GM21737 (cell line): ENCODE data around the gene POLD3.

Experiments used
- ATAC-seq: cut with Tn5 transposase; IDR thresholded peaks from one replicate; pipeline ENCODE4 v1.9.1; 2021; ENCODE audit warnings: mild to moderate bottlenecking, moderate library complexity; ENCODE audit not compliant: unreplicated experiment

The POLD3 gene

DNA sequence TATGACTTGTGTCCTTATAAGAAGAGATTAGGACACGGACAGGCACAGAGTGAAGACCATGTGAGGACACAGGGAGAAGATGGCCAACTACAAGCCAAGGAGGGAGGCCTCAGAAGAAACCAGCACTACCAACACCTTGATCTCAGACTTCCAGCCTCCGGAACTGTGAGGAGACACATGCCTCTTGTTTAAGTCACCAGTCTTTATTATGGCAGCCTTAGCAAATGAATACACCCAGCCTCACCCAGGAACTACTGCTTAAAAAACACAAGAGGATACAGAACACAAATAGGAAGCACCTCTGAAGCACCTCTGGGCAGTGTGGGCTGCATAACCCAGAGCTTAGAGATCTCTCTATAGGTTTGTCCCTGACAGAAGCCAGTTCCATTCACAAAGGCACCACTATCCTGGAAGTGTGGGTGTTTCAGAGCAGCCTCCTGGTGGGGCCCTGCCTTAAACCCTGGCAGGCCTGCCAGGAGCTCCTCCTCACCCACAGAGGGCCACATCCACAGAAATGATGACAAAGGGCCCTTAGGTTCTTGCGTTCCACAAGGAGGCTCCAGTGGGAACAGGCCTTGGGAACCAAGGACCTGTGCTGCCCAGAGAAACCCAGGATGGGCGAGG, 80.1 kb downstream of the POLD3 start:
- no peak for ATAC-seq

DNA sequence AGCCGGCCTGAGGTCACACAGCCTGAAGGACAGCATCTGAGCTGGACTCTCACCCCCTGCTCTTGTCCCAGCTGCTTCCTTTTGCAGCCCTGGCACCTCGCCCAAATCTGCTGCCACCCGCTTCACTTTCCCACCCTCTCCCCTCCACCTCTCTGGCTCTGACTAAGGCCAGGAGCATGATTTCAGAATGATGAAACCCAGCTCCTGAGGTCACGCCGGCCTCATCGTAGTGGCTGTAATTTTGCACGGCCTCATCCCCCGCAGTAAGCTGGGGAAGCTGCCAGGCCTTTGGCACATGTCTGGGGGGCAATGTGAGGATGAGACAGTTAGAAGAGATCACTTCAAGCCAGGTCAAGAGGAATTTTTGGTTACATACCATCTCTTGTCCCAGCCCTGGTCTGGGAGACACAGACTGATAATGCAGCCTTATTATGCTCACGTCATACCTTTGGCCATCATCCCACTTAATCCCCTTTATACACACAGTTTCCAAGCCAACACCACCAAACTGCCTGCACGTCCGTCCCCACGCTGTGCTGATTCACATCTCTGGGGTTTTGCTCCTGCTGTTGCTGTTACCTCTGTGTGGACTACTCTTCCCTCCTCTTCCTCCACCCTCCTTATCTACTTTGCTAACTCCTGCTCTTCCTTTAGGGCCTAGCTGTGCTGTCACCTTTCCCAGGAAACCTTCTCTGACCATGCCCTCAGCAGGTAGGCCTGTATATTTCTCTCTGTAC, 80.7 kb downstream of the POLD3 start:
- ATAC-seq = no peak

DNA sequence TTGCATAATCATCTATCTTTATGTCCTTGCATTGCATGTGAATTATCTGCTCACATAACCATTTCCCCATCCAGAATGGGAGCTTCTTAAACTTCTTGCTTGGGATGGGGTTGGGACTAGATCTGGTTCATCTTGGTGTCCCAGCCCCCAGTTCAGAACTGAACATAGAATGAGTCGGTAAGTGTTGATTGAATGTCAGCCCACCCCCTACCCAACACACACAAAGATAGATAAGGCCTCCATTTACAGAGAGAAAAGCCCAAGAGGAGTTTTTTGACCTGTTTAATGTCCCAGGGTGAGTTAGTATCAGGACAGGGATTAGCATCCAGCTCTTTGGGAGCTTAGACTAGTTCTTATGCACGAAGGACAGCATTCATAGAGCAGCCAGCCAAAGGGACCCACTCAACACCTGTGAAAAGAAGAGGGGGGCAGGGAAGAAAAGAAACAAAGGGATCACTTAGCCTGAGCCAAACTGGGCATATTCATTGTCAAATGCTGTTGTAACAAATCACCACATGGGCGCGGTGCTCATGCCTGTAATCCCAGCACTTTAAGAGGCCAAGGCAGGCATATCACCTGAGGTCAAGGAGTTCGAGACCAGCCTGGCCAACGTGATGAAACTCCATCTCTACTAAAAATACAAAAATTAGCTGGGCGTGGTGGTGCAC, 81.4 kb downstream of the POLD3 start:
- ATAC-seq = no peak

DNA sequence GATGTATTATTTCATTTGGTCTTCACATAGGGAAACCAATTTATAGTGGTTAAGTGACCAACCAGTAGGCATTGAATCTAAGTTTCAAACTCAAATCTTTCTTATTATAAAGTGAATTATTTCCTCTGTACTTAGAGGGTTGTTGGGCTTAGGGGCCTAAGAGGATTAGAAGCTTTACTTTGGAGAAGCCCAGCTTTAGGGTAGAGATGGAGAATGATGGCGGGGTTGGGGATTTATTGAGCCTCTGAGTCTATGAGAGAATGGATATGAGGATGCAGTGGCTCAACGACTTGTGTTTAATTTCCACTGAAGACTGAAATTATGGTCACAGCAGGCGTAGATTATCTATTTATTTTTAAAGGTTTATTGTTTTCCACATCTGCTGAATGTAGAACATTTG, 83.4 kb downstream of the POLD3 start:
- ATAC-seq = no peak

DNA sequence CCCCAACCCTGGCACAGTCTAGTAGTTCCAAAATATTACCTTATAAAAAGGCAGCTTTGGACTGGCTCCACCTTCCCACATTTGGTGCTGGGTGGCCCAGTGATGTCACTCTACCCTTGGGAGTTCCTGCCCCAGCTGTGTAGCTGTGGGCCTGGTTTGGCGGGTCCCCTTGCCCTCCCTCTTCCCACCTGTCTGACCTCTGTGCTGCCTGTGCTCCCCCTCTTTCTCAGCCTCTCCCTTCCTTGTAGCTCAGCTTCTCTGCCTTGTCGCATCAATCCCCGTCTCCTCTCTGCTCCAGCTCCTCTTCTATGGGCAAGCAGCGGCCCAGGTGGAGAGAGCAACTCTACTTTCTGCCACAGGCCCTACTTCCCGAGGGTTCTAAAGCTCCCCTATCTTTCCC, 84.2 kb downstream of the POLD3 start:
- no peak for ATAC-seq

DNA sequence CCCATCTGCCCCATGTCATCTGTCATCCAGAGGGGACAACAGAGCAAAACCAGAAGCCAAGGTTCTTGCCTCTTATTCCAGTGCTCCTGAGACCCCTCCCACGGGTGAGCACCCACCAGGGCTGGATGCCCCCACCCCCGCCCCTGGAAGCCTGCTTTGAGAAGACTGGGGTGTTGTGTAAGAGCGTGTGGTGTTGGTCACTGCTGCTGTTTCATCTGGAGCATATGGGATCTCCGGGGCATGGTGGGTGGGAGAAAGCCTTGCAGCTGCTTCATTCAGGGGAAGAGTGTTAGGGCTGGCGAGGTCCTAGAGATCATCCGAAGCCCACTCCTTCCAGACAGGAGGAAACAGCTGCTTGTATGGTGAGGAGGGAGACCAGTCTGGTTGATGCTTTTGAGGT, 84.7 kb downstream of the POLD3 start:
- no peak for ATAC-seq

DNA sequence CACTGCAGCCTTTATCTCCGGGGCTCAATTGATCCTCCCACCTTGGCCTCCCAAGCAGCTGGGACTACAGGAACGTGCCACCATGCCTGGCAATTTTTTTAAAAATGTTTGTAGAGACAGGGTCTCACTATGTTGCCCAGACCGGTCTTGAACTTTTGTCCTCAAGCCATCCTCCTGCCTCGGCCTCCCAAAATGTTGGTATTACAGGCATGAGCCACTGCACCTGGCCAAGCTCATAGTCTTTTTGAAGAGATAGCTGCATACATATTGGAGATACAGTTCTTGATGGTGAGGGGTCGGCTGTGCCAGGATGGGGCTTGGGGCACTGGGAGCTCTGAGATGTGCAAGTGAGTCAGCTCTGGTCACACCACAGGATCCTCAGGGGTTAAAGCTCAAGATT, 85.7 kb downstream of the POLD3 start:
- no peak for ATAC-seq

DNA sequence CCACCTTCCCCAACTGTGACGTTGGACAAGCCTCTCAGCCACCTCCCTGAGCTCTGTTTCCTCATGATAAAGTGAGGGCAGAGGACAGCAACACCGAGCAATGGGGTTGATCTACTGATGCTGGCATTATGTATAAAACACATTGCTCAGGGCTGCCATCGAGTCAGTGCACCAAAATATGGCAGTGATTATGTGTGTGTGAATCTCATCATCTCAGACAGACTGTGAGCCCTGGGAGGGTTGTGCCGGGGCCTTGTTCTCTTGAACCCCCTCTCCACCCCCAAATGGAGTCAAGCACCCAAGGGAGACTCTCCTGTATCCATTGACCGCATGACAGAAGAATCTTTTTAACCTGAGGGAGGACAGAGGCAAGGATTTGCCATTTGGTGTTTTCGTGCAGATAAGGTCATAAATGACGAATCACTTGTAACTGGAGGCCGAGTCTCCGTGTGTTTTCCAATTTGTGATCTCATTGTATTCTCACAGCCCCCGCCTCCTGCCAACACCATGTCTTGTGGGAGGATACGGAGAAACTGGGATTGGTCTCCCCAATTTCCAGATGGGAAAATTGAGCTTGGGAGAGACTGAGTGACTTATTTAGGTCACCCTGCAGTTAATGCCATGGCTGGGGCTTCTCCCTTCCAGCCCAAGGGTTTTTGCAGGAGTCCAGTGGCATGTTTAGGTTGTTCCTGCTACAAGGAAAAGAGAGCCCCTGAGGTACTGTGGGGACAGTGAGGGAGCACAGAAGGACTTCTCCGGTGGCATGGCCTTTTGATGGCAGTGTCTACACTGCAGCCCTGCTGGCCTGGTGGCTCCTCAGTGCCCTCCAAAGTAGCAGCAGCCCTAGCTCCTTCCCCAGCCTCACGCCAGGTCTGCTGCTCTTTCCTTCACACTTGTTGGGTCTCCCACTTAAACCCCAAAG, 86.5 kb downstream of the POLD3 start:
- ATAC-seq = no peak

DNA sequence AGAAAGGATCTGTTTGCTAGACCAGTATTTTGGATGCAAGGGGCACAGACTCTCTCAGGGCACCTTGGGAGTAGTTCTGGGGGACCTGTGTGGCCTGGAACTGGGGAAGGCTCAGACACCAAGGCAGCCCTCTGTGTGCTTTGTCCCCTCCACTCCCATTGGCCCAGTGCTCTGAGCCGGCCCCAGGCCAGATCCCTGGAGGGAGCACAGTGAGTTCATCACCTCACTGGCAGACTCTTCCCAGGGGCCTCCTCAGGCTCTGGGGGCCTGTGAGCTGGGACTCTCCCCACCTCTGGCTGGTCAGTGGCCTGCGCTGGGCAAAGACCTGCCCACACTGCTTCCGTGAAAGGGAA, 87.1 kb downstream of the POLD3 start:
- ATAC-seq = no peak

DNA sequence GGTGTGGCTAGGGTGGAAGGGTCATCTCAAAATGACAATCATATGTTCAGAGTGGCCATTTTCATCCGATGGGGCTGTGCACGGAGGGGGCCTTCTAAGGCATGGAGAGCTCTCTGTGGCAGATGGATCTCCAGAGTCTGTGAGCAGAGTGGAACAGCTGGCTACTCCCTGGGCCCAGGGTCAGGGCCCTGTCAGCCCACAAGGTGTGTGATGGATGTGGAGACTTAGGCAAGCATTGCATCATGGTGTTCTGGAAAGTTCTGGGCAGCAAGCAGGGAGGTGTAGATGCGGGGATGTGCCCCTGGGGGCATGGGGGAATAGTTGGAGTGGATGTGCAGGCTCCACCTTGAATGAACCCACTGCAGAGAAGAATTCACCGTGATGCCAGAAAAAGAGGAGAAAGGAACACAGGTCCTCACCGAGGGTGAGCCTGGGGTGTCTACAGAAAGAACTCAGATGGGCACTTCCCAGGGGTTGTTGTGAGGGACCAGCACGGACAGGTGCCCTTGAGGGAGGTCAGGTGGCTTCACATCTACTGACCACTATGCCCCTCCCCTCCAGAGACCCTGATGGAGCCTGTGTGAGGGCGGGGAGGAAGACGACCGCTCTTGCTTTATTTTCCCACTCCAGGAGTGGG, 87.8 kb downstream of the POLD3 start:
- no peak for ATAC-seq

DNA sequence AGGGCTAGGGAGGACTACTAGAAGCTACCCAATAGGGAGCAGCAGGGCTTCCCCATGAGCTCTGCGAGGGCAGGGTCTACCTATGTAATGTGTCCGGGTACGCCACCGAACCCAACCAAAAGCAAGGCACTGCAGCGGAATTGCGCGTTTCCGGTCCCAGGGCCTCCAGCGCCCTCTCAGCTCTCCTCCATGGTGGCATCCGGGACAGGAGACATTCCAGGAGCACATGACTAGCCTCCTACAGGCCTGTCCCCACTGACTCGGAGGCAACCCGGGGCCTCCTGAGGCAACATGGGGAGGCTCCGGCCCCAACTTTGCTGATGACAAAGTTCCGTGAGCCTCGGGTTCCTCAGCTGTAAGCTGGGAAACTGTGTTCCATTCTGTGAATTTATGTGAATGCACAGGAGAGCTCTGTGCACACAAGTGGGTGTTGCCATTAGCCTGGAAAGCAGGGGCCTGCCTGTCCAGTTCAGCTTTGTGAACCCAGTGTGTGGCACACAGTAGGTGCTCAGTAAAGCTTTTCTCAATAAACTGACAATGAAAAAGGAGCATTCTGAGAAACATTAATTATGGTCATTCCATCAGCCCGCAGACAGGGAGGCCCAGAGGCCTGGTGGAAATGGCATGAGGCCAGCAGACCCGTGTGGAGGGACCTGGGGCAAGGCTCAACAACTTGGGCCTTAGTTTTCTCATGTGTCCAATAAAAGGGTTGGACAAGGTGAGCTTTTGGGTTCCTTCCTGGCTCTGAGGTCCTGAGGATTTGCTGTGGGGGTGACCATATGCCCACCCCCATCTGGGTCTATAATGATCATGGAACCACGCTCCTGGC, 88.5 kb downstream of the POLD3 start:
- ATAC-seq = no peak

DNA sequence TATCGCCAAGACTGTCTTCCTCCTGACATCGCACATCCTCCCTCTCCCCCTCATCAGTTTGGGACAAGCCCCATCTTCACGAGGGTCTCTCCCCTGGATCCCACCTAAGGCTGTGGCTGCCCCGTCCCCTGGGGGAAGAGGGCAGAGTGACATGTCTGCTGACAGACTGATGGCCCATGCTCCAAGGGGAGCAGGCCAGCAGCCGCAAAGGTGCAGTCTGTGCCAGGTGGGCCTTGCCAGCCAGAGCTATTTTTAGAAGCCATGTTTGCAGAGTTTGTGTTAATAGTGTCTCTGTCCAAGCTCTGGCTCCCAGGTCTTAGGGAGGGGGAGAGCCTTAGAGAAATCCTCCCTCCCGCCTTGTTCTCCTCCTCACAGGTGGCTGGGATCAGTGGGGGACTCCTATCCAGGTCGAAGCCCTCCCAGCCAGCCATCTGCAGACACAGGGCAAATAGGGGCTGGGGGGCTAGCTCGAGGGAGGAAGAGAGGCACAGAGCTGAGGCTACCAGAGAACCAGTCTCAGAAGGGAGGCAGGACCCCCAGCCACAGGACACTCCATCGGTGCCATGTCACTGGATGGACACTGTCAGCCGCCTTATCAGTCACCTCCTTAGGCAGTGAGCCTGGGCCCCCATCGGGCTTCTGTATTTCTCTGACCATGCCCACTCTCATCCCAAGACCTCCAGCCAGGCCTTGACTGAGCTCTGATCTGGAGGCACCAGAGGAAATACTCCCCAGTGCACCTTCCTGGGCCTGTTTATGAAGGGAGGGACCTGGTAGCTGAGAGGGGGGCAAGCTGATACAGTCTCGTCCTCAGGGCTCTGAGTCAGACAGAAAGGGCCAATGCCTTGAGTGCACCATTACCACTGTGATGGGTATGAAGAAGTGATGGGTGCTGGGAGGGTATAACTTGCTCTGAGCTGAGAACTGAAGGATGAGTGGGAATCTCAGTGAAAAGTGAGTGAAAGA, 89.6 kb downstream of the POLD3 start:
- ATAC-seq = no peak

DNA sequence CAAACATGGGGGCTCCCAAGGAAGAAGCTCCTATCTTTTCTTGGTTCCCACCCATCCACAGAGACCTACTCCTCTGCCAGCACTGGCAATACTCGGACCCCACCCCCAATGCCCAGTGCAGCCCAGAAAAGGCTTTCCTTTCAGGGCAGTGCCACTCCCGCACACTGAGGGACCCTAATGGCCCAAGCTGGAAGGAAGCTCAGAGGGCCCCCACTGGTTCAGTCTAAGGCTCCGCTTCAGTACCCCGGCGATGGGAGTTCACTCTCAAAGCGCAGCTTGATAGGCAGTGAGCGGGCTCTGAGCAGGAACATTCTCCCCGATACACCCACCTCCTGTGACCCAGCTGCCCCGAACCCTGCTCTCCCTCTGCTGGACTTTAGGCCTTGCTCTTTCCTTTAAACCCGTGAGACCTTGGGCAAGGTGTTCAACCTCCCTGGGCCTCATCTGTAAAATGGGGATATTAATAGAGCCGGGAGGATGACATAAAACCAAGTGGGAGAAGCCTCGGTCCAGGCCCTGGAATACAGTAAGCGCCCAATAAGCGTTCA, 90.4 kb downstream of the POLD3 start:
- no peak for ATAC-seq

DNA sequence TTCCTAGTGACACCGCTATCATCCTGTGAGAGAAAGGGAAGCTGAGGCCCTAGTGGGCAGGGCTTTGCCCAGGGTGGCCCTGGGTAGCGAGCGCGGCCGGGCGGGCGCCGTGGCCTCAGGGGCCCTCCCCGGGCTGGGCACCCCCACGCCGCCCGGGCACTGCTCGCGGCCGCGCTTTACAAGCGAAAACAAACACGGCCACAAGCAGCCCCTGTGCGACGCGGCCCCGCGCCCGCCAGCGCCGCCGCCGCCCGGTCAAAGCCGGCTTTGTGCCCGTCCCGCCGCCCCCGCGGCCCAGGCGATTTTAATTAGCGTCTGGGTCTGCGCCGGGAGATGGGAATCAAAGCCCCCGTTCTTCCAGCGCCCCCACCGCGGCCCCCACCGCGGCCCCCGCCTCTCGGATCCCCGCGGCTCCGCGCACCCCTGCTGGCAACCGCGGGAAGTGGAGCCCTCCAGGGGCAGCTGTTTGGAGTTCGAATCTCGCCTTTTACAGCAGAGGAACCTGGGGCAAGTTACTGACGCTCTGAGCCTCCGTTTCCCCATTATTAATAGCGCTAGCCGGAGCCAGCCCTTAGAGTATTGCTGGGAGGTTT, 91.0 kb downstream of the POLD3 start:
- ATAC-seq = no peak

DNA sequence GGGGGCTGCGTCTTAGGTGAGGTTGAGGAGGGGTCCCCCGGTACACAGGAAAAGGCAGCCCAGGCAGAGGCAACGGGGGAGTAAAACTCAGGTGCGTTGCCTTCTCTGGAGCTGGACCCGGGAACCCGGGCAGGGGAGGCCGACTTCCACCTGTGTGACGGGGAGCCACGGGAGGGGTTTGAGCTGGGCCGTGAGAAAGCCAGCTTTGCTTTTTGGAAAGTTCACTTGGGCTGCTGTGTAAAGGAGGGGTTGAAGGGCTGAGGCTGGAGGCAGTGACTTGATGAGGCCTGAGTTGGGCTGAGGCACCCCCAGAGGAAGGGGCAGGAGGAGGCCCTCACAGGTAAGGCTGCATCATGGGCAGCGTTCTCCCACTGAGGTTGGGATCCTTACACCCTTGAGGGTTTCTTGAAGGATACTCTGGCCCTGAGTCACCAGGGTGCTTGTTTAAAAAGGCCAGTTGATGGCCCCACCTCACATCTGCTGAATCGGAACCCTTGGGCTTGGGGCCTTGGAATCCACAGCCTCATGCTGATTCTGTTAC, 91.6 kb downstream of the POLD3 start:
- ATAC-seq = no peak

DNA sequence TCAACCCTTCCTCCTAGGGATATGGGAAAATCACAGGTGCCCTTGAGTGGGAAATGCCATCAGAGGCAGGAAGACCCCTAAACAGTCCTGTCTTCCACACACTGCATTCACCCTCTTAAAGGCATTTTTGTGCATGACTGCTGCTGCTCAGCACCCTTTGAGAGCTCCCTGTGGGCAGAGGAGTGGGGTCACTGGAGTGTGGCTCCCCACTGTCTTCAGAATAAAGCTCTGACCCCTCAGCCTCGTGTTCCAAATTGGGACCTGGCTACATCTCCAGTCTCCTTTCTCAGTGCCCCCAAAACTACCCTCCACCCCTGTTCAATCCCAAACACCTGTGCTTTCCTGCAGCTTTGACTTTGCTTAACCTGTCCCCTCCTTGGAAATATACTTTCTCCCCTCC, 92.3 kb downstream of the POLD3 start:
- ATAC-seq = no peak

DNA sequence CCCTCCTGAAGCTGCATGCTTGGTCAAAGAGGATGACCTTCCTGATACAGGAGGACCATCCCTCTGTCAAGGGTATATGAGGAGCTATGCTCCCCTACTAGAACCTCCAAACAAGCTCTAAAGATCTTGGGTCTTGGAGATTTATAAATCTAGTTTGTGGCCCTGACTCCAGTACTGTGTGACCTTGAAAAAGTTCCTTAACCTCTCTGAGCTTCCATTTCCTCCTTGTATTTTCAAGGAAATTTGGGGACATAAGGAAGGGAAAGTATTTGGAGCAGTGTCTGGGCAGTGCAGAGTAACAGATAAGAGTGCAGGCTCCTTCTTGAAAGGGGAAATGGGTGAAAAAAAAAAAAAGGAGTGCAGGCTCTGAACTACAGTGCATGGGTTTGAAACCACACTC, 93.0 kb downstream of the POLD3 start:
- ATAC-seq = no peak

DNA sequence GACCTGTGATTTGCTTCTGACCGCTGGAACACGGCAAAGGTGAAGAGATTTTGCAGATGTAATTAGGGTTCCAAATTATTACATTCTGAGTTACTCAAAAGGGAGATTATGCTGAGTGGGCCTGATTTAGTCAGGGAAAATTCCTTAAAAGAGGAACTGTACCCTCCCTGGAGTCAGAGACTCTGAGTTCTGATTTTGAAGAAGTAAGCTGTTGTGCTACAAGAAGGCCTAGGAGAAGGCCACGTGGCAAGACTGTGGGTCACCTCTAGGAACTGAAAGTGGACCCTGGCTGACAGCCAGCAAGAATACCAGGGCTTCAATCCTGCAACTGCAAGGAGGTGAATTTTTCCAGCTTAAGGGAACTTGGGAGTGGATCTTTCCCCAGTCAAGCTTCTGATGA, 93.5 kb downstream of the POLD3 start:
- ATAC-seq = no peak
